OCI-LY1 (cell line): ENCODE results near the gene CDC42BPB.

Experiments used
- H2AFZ ChIP-seq: fragments of 200-600 bp; sonication (generic), shearing (Covaris generic); 2 replicates; pipeline ENCODE4 v1.6.0; 2014; ENCODE audit warnings: antibody characterized with exemption, mild to moderate bottlenecking, low read length
- H3F3A ChIP-seq: fragments of 200-600 bp; sonication (generic), shearing (Covaris generic); 2 replicates; pipeline ENCODE4 v1.6.0; 2014; ENCODE audit warnings: mild to moderate bottlenecking, antibody characterized with exemption, low read length, moderate library complexity; ENCODE audit not compliant: insufficient read depth
- H3K27ac ChIP-seq: fragments of 200-600 bp; sonication (generic); 2 replicates; pipeline ENCODE4 v1.5.1; 2014; ENCODE audit warnings: low read length, mixed run types, mild to moderate bottlenecking, low read depth; ENCODE audit not compliant: poor library complexity, severe bottlenecking
- H3K27me3 ChIP-seq: fragments of 200-600 bp; sonication (generic); 2 replicates; pipeline ENCODE4 v1.6.0; 2014; ENCODE audit warnings: antibody characterized with exemption, mild to moderate bottlenecking, low read length, moderate library complexity; ENCODE audit not compliant: insufficient read depth
- H3K36me3 ChIP-seq: fragments of 200-600 bp; sonication (generic); 2 replicates; pipeline ENCODE4 v1.6.1; 2014; ENCODE audit warnings: mild to moderate bottlenecking, antibody characterized with exemption, low read length, moderate library complexity, mixed read lengths; ENCODE audit not compliant: insufficient read depth
- H3K4me1 ChIP-seq: fragments of 200-600 bp; sonication (generic); 2 replicates; pipeline ENCODE4 v1.5.1; 2014; ENCODE audit warnings: mild to moderate bottlenecking, low read length, moderate library complexity; ENCODE audit not compliant: insufficient read depth, severe bottlenecking
- H3K4me2 ChIP-seq: fragments of 200-600 bp; sonication (generic), shearing (Covaris generic); 2 replicates; pipeline ENCODE4 v1.6.1; 2014; ENCODE audit warnings: low read length
- H3K4me3 ChIP-seq: fragments of 200-600 bp; sonication (generic); 2 replicates; pipeline ENCODE4 v1.5.1; 2014; ENCODE audit warnings: low read length, low read depth, mild to moderate bottlenecking, mixed read lengths; ENCODE audit not compliant: poor library complexity, severe bottlenecking
- H3K79me2 ChIP-seq: fragments of 200-600 bp; shearing (Covaris generic); 2 replicates; pipeline ENCODE4 v1.6.1; 2016; ENCODE audit warnings: mixed run types, low read length, mixed read lengths; ENCODE audit not compliant: insufficient read depth
- H3K9ac ChIP-seq: fragments of 200-600 bp; sonication (generic), shearing (Covaris generic); 2 replicates; pipeline ENCODE4 v1.6.1; 2014; ENCODE audit warnings: mild to moderate bottlenecking, low read length, mixed read lengths
- H3K9me2 ChIP-seq: fragments of 200-600 bp; sonication (generic), shearing (Covaris generic); 2 replicates; pipeline ENCODE4 v1.6.1; 2014; ENCODE audit warnings: low read depth, mild to moderate bottlenecking, low read length, mixed read lengths
- H3K9me3 ChIP-seq: fragments of 200-600 bp; shearing (Covaris generic); 2 replicates; pipeline ENCODE4 v1.6.1; 2014; ENCODE audit warnings: low read length, mixed read lengths
- H4K20me1 ChIP-seq: fragments of 200-600 bp; sonication (generic), shearing (Covaris generic); 2 replicates; pipeline ENCODE4 v1.6.0; 2016; ENCODE audit warnings: mild to moderate bottlenecking, low read length; ENCODE audit not compliant: insufficient read depth
- CTCF ChIP-seq: fragments of 200-600 bp; sonication (generic), shearing (Covaris generic); IDR thresholded peaks from 2 replicates; pipeline ENCODE4 v1.5.1; 2017; ENCODE audit warnings: mild to moderate bottlenecking, antibody characterized with exemption, low read length, moderate library complexity, mixed read lengths
- EZH2 ChIP-seq: fragments of 200-600 bp; sonication (generic), shearing (Covaris generic); IDR thresholded peaks from 2 replicates; pipeline ENCODE4 v1.8.0; 2017; ENCODE audit warnings: borderline replicate concordance, mixed run types, mild to moderate bottlenecking, antibody characterized with exemption, low read length, moderate library complexity, mixed read lengths

CDC42BPB gene

GRCh38 chr14:103009559-103009958, 47.8 kb downstream of the CDC42BPB start:
- no peaks in the 10 kb centered on the region for H3K36me3 ChIP-seq
- no peak overlapping the region for H3K4me3 ChIP-seq
- TF ChIP-seq CTCF: no peak
- TF ChIP-seq EZH2: no peak
- no peaks in the 10 kb centered on the region for H4K20me1 ChIP-seq
- H3K4me2 ChIP-seq: no peak overlapping the region
- H3K9me2 ChIP-seq: no peaks in the 10 kb centered on the region
- H3K9ac ChIP-seq: no peak overlapping the region
- no peaks in the 10 kb centered on the region for H3K79me2 ChIP-seq
- H3F3A ChIP-seq: no peaks in the 10 kb centered on the region
- no peaks in the 10 kb centered on the region for H3K9me3 ChIP-seq
- H3K27ac ChIP-seq: no peak overlapping the region
- no peaks in the 10 kb centered on the region; the same call in 1 of the 2 replicates for H3K27me3 ChIP-seq
- no peaks in the 10 kb centered on the region for H3K4me1 ChIP-seq
- H2AFZ ChIP-seq: no peak overlapping the region

- no peaks in the 10 kb centered on the region for H3F3A ChIP-seq
Measured at GRCh38 chr14:103008768-103009357, 48.5 kb downstream of the CDC42BPB start.

GRCh38 chr14:103008126-103008525, 49.2 kb downstream of the CDC42BPB start:
- no peak overlapping the region for H3K4me2 ChIP-seq
- no peaks in the 10 kb centered on the region for H3F3A ChIP-seq
- H2AFZ ChIP-seq: no peak overlapping the region
- no peaks in the 10 kb centered on the region for H3K79me2 ChIP-seq
- TF ChIP-seq CTCF: no peak
- no peaks in the 10 kb centered on the region for H4K20me1 ChIP-seq
- no peak overlapping the region for H3K9ac ChIP-seq
- H3K9me3 ChIP-seq: no peaks in the 10 kb centered on the region
- no peak overlapping the region for H3K27ac ChIP-seq
- H3K27me3 ChIP-seq: no peaks in the 10 kb centered on the region; the same call in 1 of the 2 replicates
- H3K4me1 ChIP-seq: no peaks in the 10 kb centered on the region
- no peaks in the 10 kb centered on the region for H3K9me2 ChIP-seq
- no peaks in the 10 kb centered on the region for H3K36me3 ChIP-seq
- no peak overlapping the region for H3K4me3 ChIP-seq

More at GRCh38 chr14:103008768-103009357, 48.5 kb downstream of the CDC42BPB start:
- Histone ChIP-seq H3K36me3 (no peaks in the 10 kb centered on the region), H2AFZ (no peak overlapping the region), H3K27me3 (no peaks in the 10 kb centered on the region; the same call in 1 of the 2 replicates), H3K27ac (no peak overlapping the region), H3K79me2 (no peaks in the 10 kb centered on the region), H3K4me3 (no peak overlapping the region), H4K20me1 (no peaks in the 10 kb centered on the region), H3K4me2 (no peak overlapping the region), H3K9me2 (no peaks in the 10 kb centered on the region), H3K9me3 (no peaks in the 10 kb centered on the region), H3K4me1 (no peaks in the 10 kb centered on the region), H3K9ac (no peak overlapping the region)
- TF ChIP-seq EZH2 (no peak), CTCF (no peak)
